HepG2 (cell line): ENCODE results near the gene FAM228A. TPM values are rescaled to one million over a fixed set of nuclear protein-coding genes. Genes with fewer than 3 reads are reported as not detected.
A peak's percentile ranks its signal among the peaks of the same experiment; 100 is the strongest.

Experiments used
- AKAP8 ChIP-seq: sonication (generic); formaldehyde crosslinking; IDR thresholded peaks from 2 replicates; pipeline ENCODE4 v1.5.1; 2020; ENCODE audit warnings: mild to moderate bottlenecking, missing genetic modification reagents
- ATF7 ChIP-seq, 2 experiments: fragments of 450-650 bp in 1 of 2; sonication (generic) in 1 of 2; formaldehyde crosslinking in 1 of 2; IDR thresholded peaks; 2 replicates each; pipeline versions ENCODE4 v1.4.0 to v1.6.1; 2016 to 2020; ENCODE audit warnings: antibody characterized with exemption in 1 of 2, mild to moderate bottlenecking in 1 of 2, missing genetic modification reagents in 1 of 2
- BCL6 ChIP-seq: IDR thresholded peaks from 2 replicates; pipeline ENCODE4 v1.6.1; 2016; ENCODE audit warnings: missing genetic modification reagents, missing compliant biosample characterization
- BORCS8-MEF2B ChIP-seq: sonication (generic); formaldehyde crosslinking; IDR thresholded peaks from 2 replicates; pipeline ENCODE4 v1.8.0; 2022; ENCODE audit warnings: mild to moderate bottlenecking, missing genetic modification reagents
- CREM ChIP-seq, 2 experiments: sonication (generic) in 1 of 2; formaldehyde crosslinking in 1 of 2; IDR thresholded peaks; 2 replicates each; pipeline versions ENCODE4 v1.4.0 to v1.6.1; 2016 to 2020; ENCODE audit warnings: antibody characterized with exemption in 1 of 2, mild to moderate bottlenecking in 1 of 2, missing genetic modification reagents in 1 of 2
- FLYWCH1 ChIP-seq: sonication (generic); formaldehyde crosslinking; IDR thresholded peaks from 2 replicates; pipeline ENCODE4 v1.8.1; 2023; ENCODE audit warnings: mild to moderate bottlenecking, missing genetic modification reagents
- FOXP1 ChIP-seq, 2 experiments: fragments of 450-650 bp in 1 of 2; IDR thresholded peaks; 2 replicates each; pipeline ENCODE4 v1.6.1; 2017 to 2018; ENCODE audit warnings: antibody characterized with exemption in 1 of 2
- GATAD2A ChIP-seq: IDR thresholded peaks from 2 replicates; pipeline ENCODE4 v1.6.1; 2016
- IRF2 ChIP-seq: IDR thresholded peaks from 2 replicates; pipeline ENCODE4 v1.6.1; 2018; ENCODE audit warnings: missing genetic modification reagents, missing compliant biosample characterization
- KDM1A ChIP-seq: IDR thresholded peaks from 2 replicates; pipeline ENCODE4 v1.6.1; 2016; ENCODE audit warnings: missing compliant biosample characterization
- MAFK ChIP-seq, 2 experiments: IDR thresholded peaks in 1 of 2; conservative IDR thresholded peaks in 1 of 2; 2 replicates each; pipeline ENCODE4 v1.6.1; 2011; ENCODE audit warnings: improper control_type of control experiment in 2 of 2, low read length in 2 of 2
- NBN ChIP-seq: fragments of 450-650 bp; conservative IDR thresholded peaks from 2 replicates; pipeline ENCODE4 v1.6.1; 2017
- PAF1 ChIP-seq: IDR thresholded peaks from 2 replicates; pipeline ENCODE4 v1.6.1; 2016; ENCODE audit warnings: missing genetic modification reagents, missing compliant biosample characterization
- POGK ChIP-seq: sonication (generic); formaldehyde crosslinking; conservative IDR thresholded peaks from 2 replicates; pipeline ENCODE4 v1.8.0; 2022; ENCODE audit warnings: mild to moderate bottlenecking, moderate library complexity, missing genetic modification reagents
- PRDM4 ChIP-seq: sonication (generic); formaldehyde crosslinking; IDR thresholded peaks from 2 replicates; pipeline ENCODE4 v1.9.0; 2021; ENCODE audit warnings: missing genetic modification reagents, borderline replicate concordance
- RXRB ChIP-seq: IDR thresholded peaks from 2 replicates; pipeline ENCODE4 v1.6.1; 2016; ENCODE audit warnings: borderline replicate concordance, missing genetic modification reagents, missing compliant biosample characterization
- SYNCRIP ChIP-seq: fragments of 200-400 bp; formaldehyde crosslinking; IDR thresholded peaks from 2 replicates; pipeline ENCODE4 v1.6.1; 2018; ENCODE audit warnings: mild to moderate bottlenecking, low read depth, low read length; ENCODE audit not compliant: insufficient read depth
- TBX2 ChIP-seq: sonication (generic); formaldehyde crosslinking; IDR thresholded peaks from 2 replicates; pipeline ENCODE4 v1.5.0; 2020; ENCODE audit warnings: missing genetic modification reagents, mild to moderate bottlenecking, borderline replicate concordance
- TFAP4 ChIP-seq: sonication (generic); IDR thresholded peaks from 2 replicates; pipeline ENCODE4 v1.6.1; 2016; ENCODE audit warnings: low read depth, borderline replicate concordance
- ZEB1 ChIP-seq: IDR thresholded peaks from 2 replicates; pipeline ENCODE4 v1.6.1; 2012; ENCODE audit warnings: mild to moderate bottlenecking, low read depth, inconsistent platforms; ENCODE audit not compliant: insufficient replicate concordance
- ZGPAT ChIP-seq: IDR thresholded peaks from 2 replicates; pipeline ENCODE4 v1.6.1; 2016; ENCODE audit warnings: mild to moderate bottlenecking
- ZMYM3 ChIP-seq: sonication (generic); formaldehyde crosslinking; IDR thresholded peaks from 2 replicates; pipeline ENCODE4 v1.5.1; 2020; ENCODE audit warnings: mild to moderate bottlenecking, missing genetic modification reagents
- ZNF260 ChIP-seq: sonication (generic); formaldehyde crosslinking; IDR thresholded peaks from 2 replicates; pipeline ENCODE4 v1.4.0; 2020; ENCODE audit warnings: missing genetic modification reagents, low read depth, mild to moderate bottlenecking, borderline replicate concordance
- ZNF709 ChIP-seq: sonication (generic); formaldehyde crosslinking; IDR thresholded peaks from 2 replicates; pipeline ENCODE4 v1.5.0; 2020; ENCODE audit warnings: mild to moderate bottlenecking, missing genetic modification reagents
- ZNF782 ChIP-seq: sonication (generic); formaldehyde crosslinking; IDR thresholded peaks from 2 replicates; pipeline ENCODE4 v1.4.0; 2020; ENCODE audit warnings: missing genetic modification reagents, mild to moderate bottlenecking, borderline replicate concordance
- ZNF790 ChIP-seq: sonication (generic); formaldehyde crosslinking; IDR thresholded peaks from 2 replicates; pipeline ENCODE4 v1.8.0; 2022; ENCODE audit warnings: missing genetic modification reagents, mild to moderate bottlenecking, borderline replicate concordance
- polyA plus RNA-seq, 8 experiments: library from polyadenylated mRNA; depleted of rRNA in 3 of 8; stranded (reverse) in 7 of 8; unstranded in 1 of 8; fragments of >200 nt; fragmentation: Illumina TruSeq in 4 of 8; extraction: Trizol in 4 of 8; gene quantifications; 2 replicates each; pipeline versions ENCODE4 v1.2.1 to v1.2.3, GENCODE V29; 2011 to 2016; ENCODE audit warnings: low read depth in 4 of 8, missing spikeins in 1 of 8, mixed read lengths in 1 of 8; ENCODE audit not compliant: insufficient read depth in 1 of 8
- total RNA-seq, 5 experiments: library from RNA; depleted of rRNA; stranded (reverse); fragments of >200 nt; fragmentation: Illumina TruSeq; extraction: Trizol; gene quantifications; 2 replicates each; pipeline ENCODE4 v1.2.3, GENCODE V29; 2016; ENCODE audit warnings: low read depth in 1 of 5

Gene FAM228A
- total and polyA plus RNA-seq, 2 of the 13 experiments (the other 11 are each of a cell fraction or from before 2014, with no cell fraction given) = not detected

- TF ChIP-seq FLYWCH1 (CRISPR knock-in tag) (no peak), PAF1 (no peak), RXRB (peak; percentile 53; the same call in 1 of the 2 replicates), GATAD2A (peak; percentile 81), IRF2 (CRISPR knock-in tag) (no peak), KDM1A (CRISPR knock-in tag) (no peak), MAFK (conservative IDR thresholded peaks at IDR 0.05 in 1 of 2, IDR thresholded peaks at IDR 0.05 in 1 of 2; ENCODE audit: low read length in 2 of 2) (no peak), FOXP1 (IDR thresholded peaks at IDR 0.05) (no peak), FOXP1 (CRISPR knock-in tag; IDR thresholded peaks at IDR 0.05) (peak; percentile 94), SYNCRIP (no peak), ZMYM3 (CRISPR knock-in tag) (peak; percentile 15; the same call in 1 of the 2 replicates), ZNF790 (CRISPR knock-in tag) (no peak), TFAP4 (peak; percentile 44; the same call in 1 of the 2 replicates), TBX2 (CRISPR knock-in tag) (0 out of 2 replicates have a peak, but pooled peaks have one; percentile 31), ATF7 (IDR thresholded peaks at IDR 0.05) (no peak), ATF7 (CRISPR knock-in tag; IDR thresholded peaks at IDR 0.05) (no peak), AKAP8 (CRISPR knock-in tag) (no peak), ZEB1 (peak; percentile 62), CREM (IDR thresholded peaks at IDR 0.05) (peak; percentile 27; the same call in 1 of the 2 replicates), CREM (CRISPR knock-in tag; IDR thresholded peaks at IDR 0.05) (no peak), BCL6 (CRISPR knock-in tag) (peak; percentile 61; the same call in 1 of the 2 replicates), BORCS8-MEF2B (no peak), ZGPAT (no peak), POGK (no peak), NBN (no peak), ZNF260 (CRISPR knock-in tag) (no peak), PRDM4 (no peak), ZNF709 (CRISPR knock-in tag) (no peak), ZNF782 (CRISPR knock-in tag) (no peak)
These were observed 16.7 kb upstream of the FAM228A start (continued) for GRCh38 chr2:24158131-24158530.
